C4-2B (cell line): ENCODE results near the gene ZNF318.

ENCODE experiments used
- H3K27ac ChIP-seq: fragments of 450-650 bp; 2 replicates; pipeline ENCODE4 v1.5.1; 2017
- ZFX ChIP-seq: fragments of 450-650 bp; IDR thresholded peaks from 2 replicates; pipeline ENCODE4 v1.6.1; 2017
- TF ChIP-seq, protein P1 (sequence below): fragments of 450-650 bp; conservative IDR thresholded peaks from 2 replicates; pipeline ENCODE4 v1.5.1; 2017; ENCODE audit warnings: mild to moderate bottlenecking

Gene ZNF318

DNA sequence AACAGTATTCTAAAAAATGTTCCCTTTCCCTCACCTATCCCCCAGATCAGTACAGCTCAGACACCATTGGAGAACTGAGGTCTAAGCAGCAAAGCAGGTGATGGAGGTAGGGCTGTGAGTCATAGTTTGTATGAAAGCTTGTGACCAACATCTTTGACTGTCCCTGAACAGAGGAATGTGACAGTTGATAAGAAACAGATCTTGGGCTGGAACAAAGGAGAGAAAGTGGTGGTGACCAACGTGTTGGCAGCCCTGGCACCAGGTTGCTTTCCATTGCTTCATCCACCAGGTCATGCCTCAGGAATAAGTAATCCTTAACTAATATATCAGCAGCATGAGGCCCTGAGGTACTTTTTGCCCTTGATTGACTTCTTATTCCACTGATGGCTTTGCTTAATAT lies 40.9 kb downstream of the ZNF318 start:
- TF ChIP-seq ZFX = no peak
- TF ChIP-seq, protein P1, sequence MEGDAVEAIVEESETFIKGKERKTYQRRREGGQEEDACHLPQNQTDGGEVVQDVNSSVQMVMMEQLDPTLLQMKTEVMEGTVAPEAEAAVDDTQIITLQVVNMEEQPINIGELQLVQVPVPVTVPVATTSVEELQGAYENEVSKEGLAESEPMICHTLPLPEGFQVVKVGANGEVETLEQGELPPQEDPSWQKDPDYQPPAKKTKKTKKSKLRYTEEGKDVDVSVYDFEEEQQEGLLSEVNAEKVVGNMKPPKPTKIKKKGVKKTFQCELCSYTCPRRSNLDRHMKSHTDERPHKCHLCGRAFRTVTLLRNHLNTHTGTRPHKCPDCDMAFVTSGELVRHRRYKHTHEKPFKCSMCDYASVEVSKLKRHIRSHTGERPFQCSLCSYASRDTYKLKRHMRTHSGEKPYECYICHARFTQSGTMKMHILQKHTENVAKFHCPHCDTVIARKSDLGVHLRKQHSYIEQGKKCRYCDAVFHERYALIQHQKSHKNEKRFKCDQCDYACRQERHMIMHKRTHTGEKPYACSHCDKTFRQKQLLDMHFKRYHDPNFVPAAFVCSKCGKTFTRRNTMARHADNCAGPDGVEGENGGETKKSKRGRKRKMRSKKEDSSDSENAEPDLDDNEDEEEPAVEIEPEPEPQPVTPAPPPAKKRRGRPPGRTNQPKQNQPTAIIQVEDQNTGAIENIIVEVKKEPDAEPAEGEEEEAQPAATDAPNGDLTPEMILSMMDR = no peak

DNA sequence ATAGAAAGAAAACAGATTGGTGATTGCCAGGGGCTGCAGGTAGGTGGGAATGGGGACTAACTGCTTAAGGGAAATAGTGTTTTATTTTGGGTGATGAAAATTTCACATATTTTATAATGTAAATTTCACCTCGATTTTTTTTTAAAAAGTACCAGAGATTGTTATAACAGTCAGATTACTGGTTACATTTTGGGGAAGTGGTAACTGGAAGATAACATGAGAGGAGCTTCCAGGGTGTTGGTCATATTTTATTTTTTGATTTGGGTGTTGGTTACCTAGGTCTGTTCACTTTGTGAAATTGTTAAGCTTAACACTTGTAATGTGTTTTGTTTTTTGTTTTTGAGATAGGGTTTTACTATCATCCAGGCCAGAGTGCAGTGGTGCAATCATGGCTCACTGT lies 43.6 kb downstream of the ZNF318 start:
- TF ChIP-seq, protein P1 = no peak
- TF ChIP-seq ZFX = no peak
- H3K27ac ChIP-seq = no peak overlapping the region

More for the DNA sequence above, 40.9 kb downstream of the ZNF318 start:
- H3K27ac ChIP-seq = no peak overlapping the region

DNA sequence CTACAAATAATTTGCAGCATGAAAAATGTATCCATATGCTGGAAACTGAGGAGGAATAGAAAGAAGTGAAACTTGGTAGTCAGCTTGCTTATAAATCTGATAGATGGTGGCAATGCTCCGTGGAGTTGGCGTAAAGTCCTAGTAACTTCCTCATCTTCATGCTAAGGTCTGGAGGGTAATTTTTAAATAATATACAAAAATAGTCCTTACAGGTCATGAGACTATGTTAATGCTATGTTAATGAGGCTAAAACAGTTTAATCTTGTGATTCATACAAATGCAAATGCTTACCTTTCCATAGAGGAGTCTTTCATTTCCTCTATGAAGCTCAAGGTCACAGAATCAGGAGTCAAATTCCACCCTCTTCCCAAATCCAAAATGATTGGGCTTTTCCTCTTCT lies 51.4 kb downstream of the ZNF318 start:
- no peak overlapping the region for H3K27ac ChIP-seq
- TF ChIP-seq, protein P1 = no peak
- no peak for TF ChIP-seq ZFX

DNA sequence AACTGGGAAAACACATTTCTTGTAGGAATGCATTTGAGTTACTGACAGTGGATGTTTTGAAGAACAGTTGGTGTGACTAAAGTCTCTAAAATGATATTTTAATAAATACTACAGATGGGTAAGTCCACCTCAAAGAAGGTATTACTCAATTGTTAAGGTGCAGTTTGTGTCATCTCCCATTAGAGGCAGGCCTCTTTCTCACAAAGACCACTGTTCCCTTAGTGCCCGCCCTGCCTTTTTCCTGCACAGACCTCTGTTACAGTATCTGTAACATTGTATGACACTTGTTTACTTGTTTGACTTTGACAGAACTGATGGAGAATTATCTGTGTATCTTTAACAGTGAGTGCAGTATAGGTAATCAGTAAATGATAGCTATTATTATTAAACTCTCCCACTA lies 55.6 kb downstream of the ZNF318 start:
- TF ChIP-seq ZFX = no peak
- TF ChIP-seq, protein P1 = no peak
- H3K27ac ChIP-seq = no peak overlapping the region

DNA sequence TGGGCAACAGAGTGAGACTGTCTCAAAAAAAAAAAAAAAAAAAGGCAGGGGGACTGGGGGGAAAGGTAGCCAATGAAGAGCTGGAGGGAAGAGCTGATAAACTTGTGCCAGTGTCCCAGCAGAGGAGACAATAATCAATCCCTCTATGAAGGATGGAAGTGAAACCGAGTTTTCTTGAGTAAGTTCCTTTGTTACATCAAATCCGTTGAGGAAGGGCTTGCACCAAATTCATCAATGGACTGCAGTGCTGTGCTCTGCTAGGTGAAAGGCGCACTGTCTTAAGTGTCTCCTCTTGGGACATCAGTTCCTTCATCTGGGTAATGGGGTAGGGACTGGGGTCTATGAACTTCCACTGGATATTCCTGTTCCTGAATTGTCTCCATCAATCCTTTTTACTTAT lies 57.8 kb downstream of the ZNF318 start:
- no peak overlapping the region for H3K27ac ChIP-seq
- TF ChIP-seq ZFX = no peak
- TF ChIP-seq, protein P1 = no peak

DNA sequence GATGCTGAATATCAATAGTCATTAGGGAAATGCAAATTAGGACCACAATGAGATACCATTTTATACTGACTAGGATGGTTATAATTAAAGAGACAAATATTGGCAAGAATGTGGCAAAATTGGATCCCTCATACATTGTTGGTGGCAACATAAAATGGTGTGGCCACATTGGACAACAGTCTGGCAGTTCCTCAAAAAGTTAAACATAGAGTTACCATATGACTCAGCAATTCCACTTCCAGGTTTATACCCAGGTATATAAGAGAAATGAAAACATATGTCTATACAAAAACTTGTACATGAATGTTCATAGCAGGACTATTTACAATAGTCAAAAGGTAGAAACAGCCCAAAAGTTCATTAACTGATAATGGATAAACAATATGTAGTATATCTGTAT lies 58.8 kb downstream of the ZNF318 start:
- no peak overlapping the region for H3K27ac ChIP-seq
- TF ChIP-seq, protein P1 = no peak
- TF ChIP-seq ZFX = no peak

DNA sequence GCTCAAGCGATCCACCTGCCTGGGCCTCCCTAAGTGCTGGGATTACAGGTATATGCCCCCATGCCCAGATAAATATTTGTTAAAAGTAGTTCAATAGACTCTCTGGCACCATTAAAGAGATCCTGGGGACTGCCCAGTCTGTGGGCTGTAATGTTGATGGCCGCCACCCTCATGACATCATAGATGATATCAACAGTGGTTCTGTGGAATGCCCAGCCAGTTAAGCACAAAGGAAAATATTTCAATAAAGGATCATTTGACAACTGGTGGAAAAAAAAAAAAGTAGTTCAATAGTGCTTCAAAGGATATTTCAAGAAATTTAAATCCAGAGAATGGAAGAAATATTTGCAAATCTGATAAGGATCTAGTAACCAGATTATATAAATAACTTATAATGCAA lies 59.3 kb downstream of the ZNF318 start:
- no peak overlapping the region for H3K27ac ChIP-seq
- TF ChIP-seq ZFX = no peak
- TF ChIP-seq, protein P1 = no peak
